ENCODE results near the gene EPGN.

EPGN gene

DNA sequence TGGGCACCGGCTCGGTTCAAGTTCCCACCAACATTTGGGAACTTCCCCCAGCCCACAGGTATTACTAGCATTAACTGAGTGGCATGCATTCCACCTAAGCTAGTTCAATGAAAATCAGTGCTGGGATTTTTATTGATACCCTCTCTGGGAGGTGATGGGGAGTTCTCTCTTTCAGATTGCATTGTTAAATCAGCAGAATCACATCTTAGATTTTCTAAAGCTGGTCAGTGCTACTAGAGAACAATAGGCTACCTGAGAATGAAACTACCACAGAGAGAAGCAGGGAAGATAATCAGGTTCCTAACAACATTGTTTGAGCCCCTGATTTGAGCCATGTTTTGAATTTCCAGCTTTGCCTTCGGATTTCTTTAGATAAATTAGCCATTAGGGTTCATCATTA lies 16.0 kb downstream of the EPGN start:
- no peak for TF ChIP-seq CTCF (conservative IDR thresholded peaks at IDR 0.05; ENCODE audit: low read depth, low read length)
- DNase-seq (ENCODE audit: low read depth), result no peak
- H3K4me3 ChIP-seq (ENCODE audit: low read depth, low read length), result no peak overlapping the region

DNA sequence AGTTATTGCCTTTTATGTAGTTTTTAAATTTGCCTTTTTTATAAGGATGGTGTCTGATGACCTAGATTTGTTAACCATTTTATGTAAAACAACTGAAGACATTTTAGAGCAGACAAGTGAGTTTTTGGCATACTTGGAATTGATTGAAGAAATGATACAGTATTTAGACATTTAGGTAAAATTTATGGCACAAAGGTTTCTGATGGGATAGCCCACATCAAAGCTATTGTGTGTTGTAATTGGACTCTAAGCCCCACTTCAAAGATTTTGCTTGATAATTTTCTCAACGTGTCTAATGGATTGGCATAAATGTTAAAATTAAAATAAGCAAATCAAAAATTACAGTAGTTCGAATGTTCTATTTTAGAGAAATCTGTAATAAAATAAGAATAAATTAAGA lies 17.6 kb downstream of the EPGN start:
- no peak for TF ChIP-seq CTCF (conservative IDR thresholded peaks at IDR 0.05; ENCODE audit: low read depth, low read length)
- no peak for DNase-seq (ENCODE audit: low read depth)
- no peak overlapping the region for H3K4me3 ChIP-seq (ENCODE audit: low read depth, low read length)

DNA sequence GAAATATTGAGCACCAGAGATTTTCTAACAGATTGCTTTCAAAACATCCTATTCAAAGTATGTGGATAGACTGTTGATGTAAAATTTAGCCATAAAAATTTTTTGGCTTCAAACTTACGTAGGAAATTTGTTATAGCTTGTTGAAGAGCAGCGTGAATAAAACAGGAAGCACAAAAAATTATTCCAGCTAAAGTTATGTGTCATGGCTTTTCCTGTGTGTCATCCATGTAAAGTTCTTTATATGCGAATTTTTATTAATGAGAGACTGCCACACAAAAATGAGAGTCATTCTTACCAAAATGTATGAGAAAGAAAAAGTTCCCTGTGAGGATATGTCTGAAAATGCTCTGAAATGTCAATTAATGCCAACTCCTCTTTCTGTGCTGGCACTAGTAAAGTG lies 19.5 kb downstream of the EPGN start:
- DNase-seq (ENCODE audit: low read depth), result no peak
- H3K4me3 ChIP-seq (ENCODE audit: low read depth, low read length), result no peak overlapping the region
- no peak for TF ChIP-seq CTCF (conservative IDR thresholded peaks at IDR 0.05; ENCODE audit: low read depth, low read length)

DNA sequence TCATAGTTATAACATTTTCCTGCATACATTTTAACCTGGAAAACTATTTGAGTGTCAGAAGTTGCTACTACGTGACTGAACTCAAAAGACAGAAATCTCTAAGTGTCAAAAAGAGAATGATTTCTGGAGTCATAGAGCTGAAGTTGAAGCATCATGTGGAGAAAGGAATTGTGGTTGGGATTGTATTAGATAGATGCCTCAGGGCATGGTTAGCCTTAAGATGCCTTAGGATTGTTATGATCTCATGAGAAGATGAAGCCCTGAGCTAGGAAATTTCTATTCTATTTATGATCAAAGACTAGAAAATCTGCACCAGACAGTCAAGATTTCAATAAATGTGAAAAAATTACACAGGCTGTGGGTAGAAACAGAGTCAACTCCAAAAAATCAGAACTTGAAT lies 20.2 kb downstream of the EPGN start:
- H3K4me3 ChIP-seq (ENCODE audit: low read depth, low read length), result no peak overlapping the region
- TF ChIP-seq CTCF (conservative IDR thresholded peaks at IDR 0.05; ENCODE audit: low read depth, low read length), result no peak
- DNase-seq (ENCODE audit: low read depth), result no peak

DNA sequence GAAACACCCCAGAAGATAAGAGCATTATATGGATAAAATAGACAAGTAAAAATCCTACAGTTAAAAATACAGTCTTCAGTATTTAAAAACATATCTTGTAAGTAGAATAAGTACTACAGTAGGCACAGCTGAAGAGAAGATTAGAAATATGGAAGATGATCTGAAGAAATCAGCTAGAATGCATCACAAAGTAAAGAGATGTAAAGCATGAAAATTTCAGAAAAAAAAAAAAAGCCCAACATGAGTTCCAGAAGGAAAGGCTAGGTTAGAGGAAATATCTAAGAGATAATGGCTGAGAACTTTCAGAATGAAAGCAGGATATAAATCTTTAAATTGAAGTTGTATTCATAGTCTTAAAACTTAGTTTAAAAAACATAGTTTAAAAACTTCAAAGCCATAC lies 21.0 kb downstream of the EPGN start:
- no peak overlapping the region for H3K4me3 ChIP-seq (ENCODE audit: low read depth, low read length)
- no peak for TF ChIP-seq CTCF (conservative IDR thresholded peaks at IDR 0.05; ENCODE audit: low read depth, low read length)
- DNase-seq (ENCODE audit: low read depth), result no peak

- no peak for TF ChIP-seq CTCF (conservative IDR thresholded peaks at IDR 0.05; ENCODE audit: low read depth, low read length)
- peak; percentile 24 for DNase-seq (ENCODE audit: low read depth)
- H3K4me3 ChIP-seq (ENCODE audit: low read depth, low read length), result no peak overlapping the region
Observed at GRCh38 chr4:74330295-74330750, 22.1 kb downstream of the EPGN start.

GRCh38 chr4:74331252-74331651 lies 23.0 kb downstream of the EPGN start:
- H3K4me3 ChIP-seq (ENCODE audit: low read depth, low read length), result no peak overlapping the region
- no peak for TF ChIP-seq CTCF (conservative IDR thresholded peaks at IDR 0.05; ENCODE audit: low read depth, low read length)
- DNase-seq (ENCODE audit: low read depth), result no peak
